Measurements from ENCODE around the gene HMCES.
A peak's percentile ranks its signal among the peaks of the same experiment; 100 is the strongest.

HMCES gene

GRCh38 chr3:129304146-129304961, 25.7 kb downstream of the HMCES start:
- DNase-seq (no peak), ATAC-seq (no peak)

DNA sequence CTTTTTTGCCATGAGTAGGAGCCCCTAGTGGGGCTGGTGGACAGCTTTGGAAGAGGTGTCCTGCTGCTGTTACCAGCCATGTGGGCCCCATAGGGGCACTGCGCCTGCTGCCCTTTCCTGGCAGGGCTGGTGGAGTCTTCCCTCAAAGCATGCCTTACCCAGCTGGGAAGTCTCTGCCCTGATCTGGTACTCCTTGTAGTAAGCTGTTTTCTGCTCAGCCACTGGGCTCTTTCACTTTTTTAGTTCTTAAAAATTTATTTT, 26.2 kb downstream of the HMCES start:
- ATAC-seq (no peak), DNase-seq (no peak)

- ATAC-seq (no peak), DNase-seq (peak; percentile 20)
These were observed 27.0 kb downstream of the HMCES start for GRCh38 chr3:129305592-129306091.

GRCh38 chr3:129308636-129309035, 30.0 kb downstream of the HMCES start:
- DNase-seq (no peak), ATAC-seq (no peak)

DNA sequence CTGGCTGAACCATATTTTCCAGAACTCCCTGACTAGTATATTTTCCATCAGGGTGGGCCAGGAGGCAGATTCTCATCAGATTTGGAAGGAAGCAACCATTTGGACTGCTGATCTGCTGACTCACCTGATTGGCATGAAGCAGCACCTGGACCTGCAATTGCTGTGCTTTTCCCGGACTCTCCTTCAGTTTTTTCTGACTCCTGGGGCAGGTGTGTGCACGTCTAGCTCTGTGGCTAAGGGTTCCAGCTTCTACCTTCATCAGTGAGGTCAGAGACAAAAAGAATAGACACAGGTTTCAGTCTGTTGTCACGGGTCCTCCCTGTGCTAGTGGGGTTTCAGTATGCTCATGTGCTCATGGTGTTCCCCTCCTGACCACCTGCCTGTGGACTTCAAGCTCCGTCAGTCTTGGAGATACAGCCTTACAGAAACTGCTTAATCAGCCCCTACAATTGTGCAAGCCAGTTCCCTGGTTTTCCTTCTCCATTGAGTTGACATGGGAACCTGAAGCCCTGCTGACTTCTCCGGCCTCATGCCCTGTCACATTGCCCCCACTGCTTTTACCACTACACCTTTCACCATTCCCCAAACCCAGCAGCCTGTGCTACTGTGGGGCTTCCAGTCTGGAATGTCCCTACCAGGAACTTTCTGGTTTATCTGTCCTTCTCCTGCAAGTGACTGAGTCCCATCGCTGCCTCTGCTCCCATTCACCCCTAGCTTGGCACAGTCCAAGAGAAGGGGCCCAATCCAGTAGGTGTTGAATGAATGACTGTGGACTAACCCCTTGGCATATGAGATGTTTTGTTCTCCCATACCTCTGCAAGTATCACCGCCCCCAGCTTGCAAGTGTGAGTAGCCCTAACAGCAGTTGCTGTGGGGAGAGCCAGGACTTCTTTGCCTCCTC, 31.7 kb downstream of the HMCES start:
- ATAC-seq, result no peak
- DNase-seq, result no peak

- ATAC-seq, result no peak
- DNase-seq, result no peak
These were observed 32.6 kb downstream of the HMCES start for GRCh38 chr3:129311054-129311902.

DNA sequence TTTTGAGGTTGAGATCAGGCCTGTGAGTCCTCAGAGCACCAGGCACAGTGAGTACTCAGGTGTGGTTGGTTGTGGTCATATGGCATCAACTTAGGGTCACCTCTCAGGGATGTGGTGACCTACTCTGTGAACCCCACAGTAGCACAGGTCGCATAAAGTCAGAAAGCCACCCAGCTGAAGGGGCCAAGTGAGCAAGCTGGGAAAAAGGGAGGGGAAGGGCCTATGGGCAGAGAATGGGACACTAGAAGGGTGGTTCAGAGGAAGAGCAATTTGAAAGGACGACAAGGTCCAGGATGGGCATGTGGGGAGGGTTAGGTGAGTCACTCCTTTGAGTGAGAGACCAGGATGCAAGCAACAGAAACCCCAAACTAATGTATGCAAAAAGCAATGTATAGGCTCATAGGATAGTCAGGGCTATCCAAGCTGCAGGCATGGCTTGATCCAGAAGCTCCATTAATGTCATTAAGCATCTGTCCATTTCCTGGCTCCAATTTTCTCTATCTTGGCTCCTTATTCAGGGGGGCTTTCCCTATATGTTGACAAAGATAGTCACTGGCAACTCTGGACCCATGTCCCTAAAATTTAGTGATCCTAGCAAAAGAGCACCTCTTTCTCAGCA, 33.5 kb downstream of the HMCES start:
- ATAC-seq, result peak; percentile 33
- DNase-seq, result peak; percentile 7

DNA sequence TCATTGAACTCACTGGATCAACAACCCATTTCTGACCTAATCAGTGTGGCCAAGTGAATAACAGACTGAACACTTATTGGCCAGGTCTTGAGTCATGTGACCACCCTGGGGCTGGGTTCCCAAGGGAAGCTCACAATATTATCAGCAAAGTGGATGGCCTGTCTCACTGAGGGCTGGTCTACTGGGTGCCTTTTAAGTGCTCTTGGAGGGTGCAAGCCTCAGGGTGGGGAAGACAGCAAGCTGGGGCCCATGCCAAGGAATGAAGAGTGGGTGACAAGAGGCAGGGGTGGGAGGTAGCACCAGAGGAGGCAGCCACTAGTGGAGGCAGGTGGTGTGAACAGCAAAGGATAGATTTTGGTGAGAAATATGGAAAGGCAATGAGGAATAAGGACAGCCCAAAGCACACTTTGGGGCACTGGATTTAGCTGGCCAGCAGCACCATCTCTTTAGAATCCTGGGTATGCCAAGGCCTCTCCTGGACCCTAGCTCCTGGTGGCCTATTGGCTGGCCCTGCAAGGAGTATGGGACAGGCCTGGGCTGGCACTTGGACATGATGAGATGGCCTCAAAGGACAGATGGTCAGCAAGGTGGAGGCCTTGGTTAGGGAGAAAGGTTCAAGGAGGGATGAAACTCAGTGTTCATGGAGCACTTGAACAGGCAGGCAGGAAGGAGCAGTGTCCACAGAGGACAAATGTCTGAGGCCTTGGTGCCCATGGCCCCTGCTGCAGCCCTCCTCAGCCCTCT, 34.2 kb downstream of the HMCES start:
- ATAC-seq (no peak), DNase-seq (no peak)

DNA sequence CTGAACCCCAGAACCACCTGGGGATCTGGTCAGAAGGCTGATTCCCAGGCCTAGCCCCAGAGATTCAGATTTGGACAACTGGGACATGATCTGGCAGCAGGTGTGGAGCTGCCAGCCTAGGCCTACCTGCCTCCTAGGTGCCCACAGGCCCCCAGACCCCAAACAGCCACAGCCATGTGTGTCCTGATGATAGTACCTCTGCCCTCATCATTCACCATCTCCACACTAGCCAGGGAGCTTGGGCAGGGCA, 34.7 kb downstream of the HMCES start:
- ATAC-seq (no peak), DNase-seq (peak; percentile 9)

- ATAC-seq (no peak), DNase-seq (peak; percentile 16)
These were observed 35.2 kb downstream of the HMCES start for GRCh38 chr3:129313665-129314385.

- ATAC-seq, result peak; percentile 26
- DNase-seq, result peak; percentile 75
These were observed 35.9 kb downstream of the HMCES start for GRCh38 chr3:129314386-129315222.

GRCh38 chr3:129315223-129315997, 36.7 kb downstream of the HMCES start:
- no peak for ATAC-seq
- peak; percentile 45 for DNase-seq

DNA sequence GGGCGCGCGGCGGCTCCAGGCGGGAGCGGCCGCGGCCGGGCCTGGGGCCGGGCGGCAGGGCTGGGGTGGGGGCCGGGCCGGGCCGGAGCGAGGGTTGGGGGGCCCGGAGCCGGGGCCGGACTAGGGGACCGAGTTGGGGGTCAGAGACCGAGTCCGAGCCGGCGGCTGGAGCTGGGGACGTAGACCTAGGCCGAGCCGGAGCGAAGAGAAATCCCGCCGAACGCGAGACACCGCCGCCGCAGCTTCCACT, 37.3 kb downstream of the HMCES start:
- DNase-seq (no peak), ATAC-seq (no peak)

GRCh38 chr3:129316248-129317013, 37.8 kb downstream of the HMCES start:
- DNase-seq (peak; percentile 96), ATAC-seq (peak; percentile 42)

GRCh38 chr3:129317014-129317771, 38.5 kb downstream of the HMCES start:
- ATAC-seq (no peak), DNase-seq (no peak)

- no peak for ATAC-seq
- no peak for DNase-seq
These were observed 39.2 kb downstream of the HMCES start for GRCh38 chr3:129317848-129318247.

- DNase-seq (no peak), ATAC-seq (no peak)
These were observed 40.3 kb downstream of the HMCES start for GRCh38 chr3:129318921-129319320.

DNA sequence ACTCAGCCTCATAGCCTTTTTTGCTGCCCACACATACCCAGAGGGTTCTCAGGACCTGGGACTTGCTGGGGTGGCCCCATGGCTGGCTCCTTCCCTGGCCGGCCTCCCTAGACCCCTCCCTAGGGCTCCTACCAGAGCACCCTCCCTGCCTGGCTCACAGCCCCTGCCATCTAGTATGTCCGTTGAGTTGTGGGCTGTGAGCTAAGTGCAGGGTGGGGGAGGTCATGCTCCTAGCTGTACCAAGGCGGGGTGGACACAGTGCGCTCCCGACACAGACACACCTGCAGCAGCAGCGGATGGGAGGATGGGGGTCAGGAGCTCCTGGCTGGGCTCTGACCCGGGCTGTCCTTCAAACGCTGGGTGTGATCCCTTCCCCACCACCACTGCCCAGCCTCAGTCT, 41.6 kb downstream of the HMCES start:
- no peak for ATAC-seq

More for the DNA sequence above, 41.6 kb downstream of the HMCES start:
- no peak for DNase-seq
